Glomerular visceral epithelial cell (primary cell): ENCODE results near the gene WNT11.

Experiments used
- DNase-seq: peaks from one replicate; pipeline ENCODE4 v3.0.0-alpha.2; 2016; ENCODE audit errors: extremely low spot score

WNT11 gene

DNA sequence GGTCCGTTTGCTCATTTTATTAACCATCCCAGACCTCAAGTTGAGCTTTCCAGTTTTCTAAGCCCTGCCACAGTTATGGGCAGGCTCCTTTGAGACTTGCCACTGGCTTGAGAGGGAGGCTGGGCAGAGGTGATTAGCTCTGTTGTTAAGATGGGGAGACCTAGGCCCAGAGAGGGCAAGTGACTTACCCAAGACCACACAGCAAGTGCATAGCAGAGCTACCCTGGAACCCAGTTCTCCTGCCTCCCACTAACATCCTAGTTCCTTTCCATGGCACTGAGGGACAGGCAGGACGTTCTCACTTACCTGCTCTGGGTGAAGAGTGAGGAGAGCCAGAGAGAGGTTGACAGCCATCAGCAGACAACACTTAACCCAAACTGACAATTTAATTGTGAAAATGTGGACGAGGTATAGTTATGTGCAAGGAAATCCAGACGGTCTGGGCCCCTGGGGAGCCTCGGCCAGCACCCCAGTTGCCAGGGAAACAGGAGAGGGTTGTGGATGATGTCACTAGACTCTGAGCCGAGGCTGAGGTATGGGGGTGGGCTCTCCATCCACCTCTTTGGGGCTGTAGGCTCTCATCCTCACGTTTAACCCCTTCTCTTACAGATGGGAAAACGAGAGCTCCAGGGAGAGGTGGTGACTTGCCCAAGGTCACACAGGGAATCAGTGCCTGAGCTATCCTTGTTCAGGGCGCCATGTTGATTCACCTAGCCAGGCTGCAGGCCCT lies 12.3 kb upstream of the WNT11 start:
- DNase-seq, result no peak

DNA sequence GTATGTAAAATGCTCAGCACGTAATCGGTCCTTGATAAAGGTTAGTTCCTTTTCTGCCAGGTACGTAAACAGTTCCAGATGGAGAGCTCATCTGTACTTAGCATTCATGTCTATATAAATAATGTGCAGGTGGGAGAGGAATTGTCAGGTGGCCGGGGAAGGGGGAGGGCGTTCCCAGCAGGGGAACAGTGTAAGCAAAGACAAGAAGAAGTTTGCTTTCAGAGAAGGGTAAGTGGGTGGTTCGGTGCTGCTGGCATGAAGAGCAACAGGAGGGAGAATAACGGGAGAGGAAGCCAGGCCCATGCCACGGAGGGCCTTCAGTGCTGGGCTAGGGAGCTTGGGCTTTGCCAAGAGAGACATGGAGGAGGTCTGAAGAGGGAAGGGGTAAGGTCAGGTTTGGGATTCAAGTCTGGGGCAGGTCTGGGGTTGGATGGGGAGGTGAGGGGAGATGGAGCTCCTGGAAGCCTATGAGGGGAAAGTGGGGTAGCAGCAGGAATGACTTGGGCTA lies 11.4 kb upstream of the WNT11 start:
- DNase-seq, result no peak

DNA sequence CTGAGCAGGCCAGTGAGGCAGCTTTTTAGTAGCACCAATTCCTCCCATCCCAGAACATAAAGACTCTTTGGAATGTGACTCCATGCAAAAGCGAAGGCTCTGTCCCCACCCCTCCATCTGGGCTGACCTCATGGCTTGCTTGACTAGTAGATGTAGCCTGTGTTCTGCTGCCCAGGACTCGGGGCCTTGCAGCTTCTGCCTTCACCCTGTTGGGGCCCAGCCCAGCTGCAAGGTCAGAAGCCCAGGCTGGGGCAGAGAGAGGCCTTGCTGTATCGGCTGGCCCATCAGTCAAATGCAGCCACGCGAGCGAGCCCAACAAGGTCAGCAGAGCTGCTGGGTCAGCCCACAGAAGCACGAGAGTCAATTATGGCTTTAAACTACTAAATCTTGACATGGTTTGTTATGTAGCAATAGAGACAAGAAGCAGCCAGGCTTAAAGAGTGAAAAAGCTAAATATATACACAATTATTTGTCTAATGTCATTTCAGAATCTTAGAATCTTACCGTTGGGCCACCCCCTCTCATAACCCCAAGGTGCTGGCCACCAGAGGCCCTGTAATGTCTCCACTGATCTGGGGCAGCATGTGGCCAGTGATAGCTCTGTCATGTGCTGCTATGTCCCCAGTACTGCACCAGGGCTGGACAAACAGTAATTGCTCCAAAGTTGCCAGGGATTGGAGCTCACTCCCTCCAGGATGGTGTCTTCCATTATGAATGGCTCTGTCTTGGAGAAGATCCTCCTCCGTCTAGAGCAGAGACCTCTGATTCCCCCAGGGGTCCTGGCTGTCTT lies 10.4 kb upstream of the WNT11 start:
- no peak for DNase-seq

DNA sequence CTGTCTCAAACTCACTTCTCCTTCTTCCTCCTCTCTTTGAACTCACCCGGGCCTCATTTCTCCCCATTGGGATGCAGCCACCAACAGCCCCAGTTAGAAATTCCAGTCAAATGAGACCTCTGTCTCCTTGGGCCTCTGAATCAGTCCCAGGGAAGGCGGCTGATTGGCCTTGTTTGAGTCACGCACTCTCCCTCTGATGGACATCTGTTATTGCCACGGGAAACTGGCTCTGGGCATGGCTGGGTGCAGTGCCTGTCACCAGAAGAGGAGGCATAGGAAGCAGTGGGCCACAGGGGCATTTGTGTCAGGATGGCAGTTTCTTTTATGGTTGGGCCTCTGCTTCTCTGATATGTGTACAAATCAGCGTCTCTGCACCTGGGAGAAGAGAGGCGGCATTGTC lies 9.6 kb upstream of the WNT11 start:
- DNase-seq, result peak; percentile 39

DNA sequence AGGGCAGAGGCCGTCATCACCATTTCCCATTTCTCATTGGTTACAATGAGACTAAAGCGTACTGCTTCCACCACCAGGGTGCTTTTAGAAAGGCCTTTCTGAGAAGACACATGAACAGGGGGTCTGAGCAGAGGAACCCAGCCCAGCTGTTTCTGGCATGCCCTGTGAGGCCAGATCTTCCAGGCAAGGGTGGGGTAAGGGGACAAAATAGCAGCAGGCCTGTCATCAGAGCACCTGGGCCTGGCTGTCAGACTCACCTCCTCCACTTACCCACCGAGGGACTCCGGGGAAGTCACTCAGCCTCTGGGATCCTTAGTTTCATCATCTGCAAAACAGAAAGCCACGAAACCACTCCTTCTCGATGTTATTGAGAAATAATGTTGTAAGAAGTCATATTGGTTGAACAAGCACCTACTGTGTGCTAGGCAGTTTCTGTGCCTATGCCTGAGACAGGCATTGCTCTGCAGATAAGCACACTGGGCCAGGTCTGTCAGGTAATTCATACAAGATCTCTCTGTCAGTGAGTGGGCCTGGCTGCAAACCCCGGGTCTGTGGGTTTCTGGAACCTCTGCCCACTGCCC lies 8.8 kb upstream of the WNT11 start:
- no peak for DNase-seq

DNA sequence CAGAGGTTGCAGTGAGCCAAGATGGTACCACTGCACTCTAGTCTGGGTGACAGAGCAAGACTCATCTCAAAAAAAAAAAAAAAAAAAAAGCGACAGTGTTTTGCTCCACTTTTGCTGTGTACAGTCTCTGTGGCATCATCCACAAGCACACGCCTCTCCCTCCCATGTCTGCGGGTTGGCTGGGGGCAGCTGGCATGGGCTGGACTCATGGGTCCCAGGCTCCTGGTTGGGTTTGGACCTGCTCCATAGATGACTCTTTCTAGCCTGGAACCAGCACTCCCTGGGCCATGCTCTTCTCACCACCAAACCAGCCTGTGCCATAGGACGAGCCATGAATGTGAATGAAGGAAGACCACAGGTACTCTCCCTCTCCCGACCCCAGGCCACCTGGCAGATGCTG lies 7.9 kb upstream of the WNT11 start:
- DNase-seq, result no peak

- no peak for DNase-seq
Measured at GRCh38 chr11:76212086-76213035, 6.1 kb upstream of the WNT11 start.

GRCh38 chr11:76210931-76211851 lies 4.9 kb upstream of the WNT11 start:
- no peak for DNase-seq

DNA sequence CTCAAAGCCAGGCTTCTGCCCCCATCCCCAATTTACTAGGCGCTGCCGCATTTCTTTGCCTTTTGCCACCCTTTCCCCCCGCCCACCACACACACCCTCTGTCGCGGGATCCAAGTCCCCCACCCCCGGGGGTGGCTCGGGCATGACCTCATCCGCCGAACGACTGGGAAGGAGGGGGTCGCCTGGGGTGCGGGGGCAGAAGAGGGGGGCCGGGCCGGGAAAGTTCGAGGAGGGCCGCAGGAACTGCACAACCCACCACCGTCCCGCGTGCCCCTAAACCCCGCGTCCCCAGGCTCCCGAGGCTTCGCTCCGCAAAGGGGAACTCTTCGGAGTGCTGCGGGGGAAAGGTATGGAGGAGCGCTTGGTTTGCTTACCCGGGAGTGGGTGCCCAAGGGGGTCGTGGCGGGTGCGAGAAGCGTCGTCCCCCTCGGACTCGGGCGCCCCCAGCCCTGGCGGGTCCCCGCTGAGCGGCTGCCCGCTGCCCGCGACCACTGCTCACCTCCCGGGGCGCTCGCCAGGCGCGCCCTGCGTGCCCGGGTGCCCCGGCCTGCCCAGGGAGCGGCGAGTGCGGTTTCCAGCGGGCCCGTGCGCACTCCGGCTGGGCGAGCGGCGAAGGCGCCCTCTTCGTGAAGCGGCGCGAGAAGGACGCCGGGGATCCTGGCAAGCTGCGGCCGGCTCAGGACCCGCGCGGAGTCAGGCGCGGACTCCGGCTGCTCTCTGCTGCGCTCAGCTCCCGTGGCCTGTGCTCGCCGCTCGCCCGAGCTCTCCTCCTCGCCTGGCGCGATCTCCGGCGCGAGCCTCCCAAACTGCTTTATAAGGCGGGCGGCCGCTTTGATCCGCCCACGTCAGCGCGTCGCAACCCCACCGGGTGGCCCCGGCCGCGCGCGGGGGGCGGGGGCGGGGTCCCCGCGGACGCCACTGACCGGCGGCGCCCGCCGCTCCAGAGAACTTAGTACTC lies 4.0 kb upstream of the WNT11 start:
- DNase-seq, result peak; percentile 58

DNA sequence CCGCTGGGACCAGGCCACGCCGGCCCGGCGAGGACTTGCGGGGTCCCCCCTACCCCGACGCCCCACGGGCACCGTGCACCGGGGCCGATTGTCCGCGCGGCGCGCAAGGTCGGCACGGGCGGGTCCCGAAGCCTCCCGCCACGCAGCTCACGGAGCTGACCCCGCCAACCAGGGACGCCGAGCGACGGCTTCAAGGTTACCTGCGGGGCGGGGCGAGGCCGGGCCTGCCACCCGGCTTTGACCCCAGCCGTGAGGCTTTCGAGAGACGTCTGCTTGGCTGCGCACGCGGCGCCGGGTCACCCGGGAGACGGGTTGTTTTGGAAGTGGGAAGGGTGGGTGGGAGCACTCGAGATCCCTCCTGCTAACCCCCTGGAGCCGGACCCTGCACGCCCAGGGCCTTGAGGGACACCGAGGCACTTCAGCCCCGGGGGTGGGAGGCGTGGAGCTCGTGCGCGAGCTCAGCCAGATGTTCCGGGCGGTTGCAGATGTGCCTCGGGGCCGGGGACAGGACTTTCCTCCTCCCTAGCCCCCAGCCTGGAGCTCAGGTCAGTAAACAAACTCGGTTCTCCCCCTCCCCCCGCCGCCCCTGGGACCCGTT lies 3.2 kb upstream of the WNT11 start:
- DNase-seq, result no peak

DNA sequence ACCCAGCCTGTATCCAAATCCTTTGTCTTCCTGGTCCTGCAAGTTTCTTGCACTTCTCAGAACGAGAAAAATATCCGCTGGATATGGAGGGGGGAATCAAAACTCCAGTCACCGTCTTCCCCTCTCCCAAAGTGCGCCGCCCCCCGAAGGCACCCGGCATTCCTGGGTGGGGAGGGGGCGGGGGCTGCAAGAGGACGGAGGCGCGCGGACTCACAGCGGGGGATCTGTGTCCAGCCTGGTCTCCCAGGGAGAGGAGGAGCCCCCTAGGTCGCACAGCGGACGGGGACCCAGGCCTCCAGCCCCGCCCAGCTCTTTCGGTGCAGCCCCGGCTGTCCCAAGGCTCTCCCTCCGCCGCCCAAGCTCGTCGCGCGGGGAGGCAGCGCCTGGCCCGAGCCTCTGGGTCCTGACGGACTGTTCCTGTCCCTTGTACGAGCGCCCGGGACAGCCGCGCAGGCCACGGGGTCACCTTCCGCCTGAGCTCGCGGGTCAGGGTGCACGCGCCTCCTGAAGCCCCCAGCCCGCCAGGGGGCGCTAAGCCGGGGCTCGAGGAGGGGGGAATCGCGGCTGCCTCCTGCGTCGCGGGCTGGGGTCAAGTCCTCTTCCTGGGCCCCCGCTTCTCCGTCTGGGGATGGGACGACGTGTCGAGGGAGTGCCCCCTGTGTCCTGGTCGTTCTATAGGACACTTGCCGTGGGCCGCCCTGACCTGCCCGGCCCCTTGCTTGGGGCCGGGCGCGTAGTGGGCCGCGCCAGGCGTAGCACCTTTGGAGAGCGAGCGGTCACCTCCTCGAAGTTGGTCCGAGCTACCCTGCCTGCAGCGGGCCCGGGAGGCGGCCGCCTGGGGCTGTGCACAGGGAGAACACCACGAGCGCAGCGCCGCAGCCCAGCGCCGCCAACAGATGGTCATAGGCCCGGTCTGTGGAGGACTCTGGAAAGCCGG lies 2.4 kb upstream of the WNT11 start:
- peak; percentile 48 for DNase-seq

DNA sequence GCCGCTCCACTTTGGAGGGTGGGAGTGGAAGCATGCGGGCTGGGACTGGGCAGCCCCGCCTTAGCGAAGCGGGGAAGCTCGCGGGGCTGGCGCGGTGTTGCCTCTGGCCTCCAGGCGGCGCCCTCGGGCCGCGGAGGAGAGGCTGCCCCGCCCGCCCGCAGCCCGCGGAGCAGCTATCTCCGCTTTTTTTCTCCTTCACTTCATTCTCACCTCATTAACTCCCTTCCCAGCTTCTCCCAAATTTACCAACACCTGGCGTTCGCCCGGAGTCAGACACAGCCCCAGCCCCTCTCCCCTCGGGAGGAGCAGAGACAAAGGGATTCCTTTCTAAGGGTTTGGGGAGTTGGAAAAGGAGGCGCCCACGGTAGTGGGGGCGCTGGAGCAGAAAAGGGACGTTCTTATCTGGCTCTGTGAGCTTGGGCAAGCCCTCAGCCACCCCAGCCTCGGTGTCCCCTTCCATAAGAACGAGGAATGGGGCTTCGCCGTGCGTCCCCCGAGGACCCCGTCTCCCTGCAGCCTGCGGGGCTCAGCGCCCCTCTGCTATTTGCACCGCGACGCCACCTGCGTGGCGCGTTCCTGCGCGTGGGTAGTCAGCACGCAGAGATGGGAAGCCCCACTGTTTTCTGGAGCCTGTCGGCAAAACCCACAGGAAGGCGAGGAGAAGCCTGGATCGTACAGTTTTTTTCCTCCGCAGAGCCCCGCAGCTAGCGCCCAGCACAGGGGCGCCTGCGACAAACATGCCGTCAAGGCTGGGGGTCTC lies 1.5 kb upstream of the WNT11 start:
- DNase-seq, result peak; percentile 74

- DNase-seq, result no peak
Measured at GRCh38 chr11:76206077-76206326, 300 bp downstream of the WNT11 start.

DNA sequence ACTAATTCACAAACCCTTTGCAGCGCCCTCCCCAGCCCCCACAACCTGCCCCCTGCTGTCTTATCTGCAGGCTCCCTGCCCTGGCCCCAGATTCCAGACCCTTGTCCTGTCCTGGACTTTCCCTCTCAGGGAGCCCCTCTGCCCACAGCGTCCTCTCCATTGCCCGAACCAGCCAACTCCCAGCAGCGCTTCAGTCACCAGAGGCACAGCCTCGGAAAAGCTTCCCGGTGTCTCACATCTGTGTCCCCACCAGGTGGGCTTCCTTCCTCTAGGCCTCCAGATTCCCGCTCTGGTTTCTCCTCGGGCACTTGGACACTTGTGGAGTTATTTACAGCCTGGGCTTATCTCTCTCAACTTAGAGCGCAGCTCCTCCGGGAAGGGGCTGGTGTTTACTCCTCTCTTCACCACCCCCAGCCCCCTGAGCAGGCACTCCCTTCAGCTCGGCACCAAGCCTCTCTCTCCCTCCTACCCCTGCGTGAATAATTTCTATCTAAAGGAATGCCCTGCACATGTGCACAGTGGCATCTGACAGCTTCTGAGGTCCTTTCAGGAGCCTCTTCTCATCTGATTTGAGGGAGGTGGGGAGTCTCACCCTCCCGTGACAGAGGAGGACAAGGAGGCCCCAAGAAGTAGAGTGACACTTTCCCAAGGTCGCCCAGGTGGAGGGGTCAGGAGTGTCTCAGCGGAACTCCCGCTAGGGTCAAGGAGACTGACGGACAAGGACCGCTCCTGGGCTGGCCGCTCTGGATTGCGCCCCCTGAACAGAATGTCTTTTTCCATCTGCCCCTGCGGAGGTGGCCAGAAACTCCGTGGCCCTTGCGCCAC lies 838 bp downstream of the WNT11 start:
- DNase-seq, result no peak

DNA sequence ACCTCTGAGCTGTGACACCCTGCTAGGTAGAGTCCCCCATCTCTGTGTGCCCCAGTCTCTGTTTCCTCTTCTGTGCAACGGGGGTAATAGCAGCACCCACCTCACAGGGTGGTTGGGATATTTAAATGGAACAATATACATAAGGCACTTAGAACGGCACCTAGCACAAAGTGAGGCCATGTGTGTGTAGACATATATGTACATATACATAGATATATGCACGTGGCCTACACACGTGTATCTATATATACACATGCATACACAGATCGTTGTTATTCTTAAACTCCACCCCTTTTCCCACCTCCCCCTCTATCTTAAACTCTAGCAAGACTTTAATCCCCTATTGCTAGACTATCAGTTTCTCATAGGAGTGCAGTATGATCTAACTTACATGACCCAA lies 2.4 kb downstream of the WNT11 start:
- DNase-seq, result no peak

DNA sequence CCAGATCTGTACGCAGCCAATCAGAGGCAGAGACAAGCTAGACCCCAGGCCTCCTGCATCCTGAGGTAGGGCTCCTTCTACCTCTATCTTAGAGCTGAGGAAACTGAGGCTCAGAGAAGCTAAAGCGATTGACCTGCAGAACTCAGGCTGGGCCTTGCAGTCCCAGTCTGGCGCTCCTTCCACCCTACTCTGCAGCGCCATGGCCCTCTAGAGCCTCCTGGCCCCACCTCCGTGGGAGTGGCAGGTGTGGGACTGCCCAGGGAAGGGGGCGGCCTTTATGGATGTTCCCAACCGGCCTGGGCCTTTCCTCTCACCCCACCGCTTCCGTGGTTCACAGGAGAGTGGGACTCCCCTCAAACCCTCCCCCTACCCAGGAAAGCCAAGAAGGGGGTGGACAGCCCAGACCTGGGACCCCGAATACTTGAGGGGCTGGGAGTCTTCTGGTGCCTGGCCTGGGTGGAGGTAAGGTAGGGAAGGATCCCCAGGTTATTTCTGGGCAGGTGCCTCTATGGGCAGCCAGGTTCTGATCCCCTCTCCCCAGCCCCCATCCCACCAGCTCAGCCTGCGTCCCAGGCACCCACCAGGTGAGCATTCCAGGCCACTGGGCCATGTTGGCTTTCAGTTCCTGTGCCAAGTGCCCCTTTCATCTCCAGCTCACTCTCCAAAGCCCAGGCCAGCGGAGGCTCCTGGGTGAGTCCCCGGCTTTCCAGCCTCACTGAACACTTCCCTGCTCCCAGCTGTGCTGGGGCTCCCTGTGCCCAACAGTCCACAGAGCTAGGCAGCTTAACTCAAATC lies 3.0 kb downstream of the WNT11 start:
- DNase-seq, result no peak
